Measurements from ENCODE around the gene CRYBA1. TPM values are rescaled to one million over a fixed set of nuclear protein-coding genes. Genes with fewer than 3 reads are reported as not detected.

The CRYBA1 gene
- total RNA-seq, 1 experiment from 2014 or later: not detected

Other genes starting within 250 kb of the CRYBA1 start
- gene SEZ6, start 240.8 kb upstream of the CRYBA1 start, total RNA-seq (2021; ENCODE audit: unreplicated experiment): 0.22 TPM
- gene PIPOX, start 203.7 kb upstream of the CRYBA1 start, total RNA-seq (2021; ENCODE audit: unreplicated experiment): 1.8 TPM
- gene MYO18A, start 66.5 kb upstream of the CRYBA1 start, total RNA-seq (2021; ENCODE audit: unreplicated experiment): 37.2 TPM
- 66.5 TPM for gene NUFIP2, start 47.3 kb downstream of the CRYBA1 start, total RNA-seq (2021; ENCODE audit: unreplicated experiment)
- gene TAOK1, start 143.5 kb downstream of the CRYBA1 start, total RNA-seq (2021; ENCODE audit: unreplicated experiment): 56.3 TPM